Omental fat pad (tissue), 4 donors: ENCODE measurements around the gene SPRING1. TPM values are rescaled to one million over a fixed set of nuclear protein-coding genes. Genes with fewer than 3 reads are reported as not detected.

ENCODE experiments used
- ATAC-seq: fragments of 150-250 bp; one replicate; pipeline ENCODE4 v1.9.1; 2016; ENCODE audit warnings: mild to moderate bottlenecking, moderate library complexity; ENCODE audit not compliant: low FRiP score
- DNase-seq: peaks from one replicate; pipeline ENCODE4 v3.0.0-alpha.2; 2019; ENCODE audit warnings: low spot score
- total RNA-seq, 4 donors: library from RNA; depleted of rRNA; stranded (reverse); fragments of >200 nt; gene quantifications; one replicate each; pipeline ENCODE4 v1.1.0, GENCODE V29; 2016
- TF ChIP-seq, protein P1 (sequence below), 3 donors: fragments of 450-650 bp; IDR thresholded peaks; one replicate each; pipeline ENCODE4 v1.5.1; 2016 to 2017; ENCODE audit warnings: antibody characterized with exemption in 3 of 3, mild to moderate bottlenecking in 3 of 3, moderate library complexity in 2 of 3

SPRING1 gene
- total RNA-seq, 4 donors from 2014 or later = 15.3 to 30.7 (median 22.0) TPM

- DNase-seq = no peak
- TF ChIP-seq, protein P1, sequence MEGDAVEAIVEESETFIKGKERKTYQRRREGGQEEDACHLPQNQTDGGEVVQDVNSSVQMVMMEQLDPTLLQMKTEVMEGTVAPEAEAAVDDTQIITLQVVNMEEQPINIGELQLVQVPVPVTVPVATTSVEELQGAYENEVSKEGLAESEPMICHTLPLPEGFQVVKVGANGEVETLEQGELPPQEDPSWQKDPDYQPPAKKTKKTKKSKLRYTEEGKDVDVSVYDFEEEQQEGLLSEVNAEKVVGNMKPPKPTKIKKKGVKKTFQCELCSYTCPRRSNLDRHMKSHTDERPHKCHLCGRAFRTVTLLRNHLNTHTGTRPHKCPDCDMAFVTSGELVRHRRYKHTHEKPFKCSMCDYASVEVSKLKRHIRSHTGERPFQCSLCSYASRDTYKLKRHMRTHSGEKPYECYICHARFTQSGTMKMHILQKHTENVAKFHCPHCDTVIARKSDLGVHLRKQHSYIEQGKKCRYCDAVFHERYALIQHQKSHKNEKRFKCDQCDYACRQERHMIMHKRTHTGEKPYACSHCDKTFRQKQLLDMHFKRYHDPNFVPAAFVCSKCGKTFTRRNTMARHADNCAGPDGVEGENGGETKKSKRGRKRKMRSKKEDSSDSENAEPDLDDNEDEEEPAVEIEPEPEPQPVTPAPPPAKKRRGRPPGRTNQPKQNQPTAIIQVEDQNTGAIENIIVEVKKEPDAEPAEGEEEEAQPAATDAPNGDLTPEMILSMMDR (IDR thresholded peaks at IDR 0.05) = no peak
- peak; percentile 58 for ATAC-seq
Observed at GRCh38 chr12:116717466-116718437, 20.1 kb downstream of the SPRING1 start.

GRCh38 chr12:116714175-116714574 is 23.7 kb downstream of the SPRING1 start:
- DNase-seq (no peak), ATAC-seq (no peak)
- TF ChIP-seq, protein P1 (IDR thresholded peaks at IDR 0.05) = no peak

GRCh38 chr12:116713527-116713926 is 24.3 kb downstream of the SPRING1 start:
- no peak for ATAC-seq
- TF ChIP-seq, protein P1 (IDR thresholded peaks at IDR 0.05) = no peak
- no peak for DNase-seq

- ATAC-seq = no peak
- no peak for DNase-seq
Observed at GRCh38 chr12:116712458-116713303, 25.2 kb downstream of the SPRING1 start.

DNA sequence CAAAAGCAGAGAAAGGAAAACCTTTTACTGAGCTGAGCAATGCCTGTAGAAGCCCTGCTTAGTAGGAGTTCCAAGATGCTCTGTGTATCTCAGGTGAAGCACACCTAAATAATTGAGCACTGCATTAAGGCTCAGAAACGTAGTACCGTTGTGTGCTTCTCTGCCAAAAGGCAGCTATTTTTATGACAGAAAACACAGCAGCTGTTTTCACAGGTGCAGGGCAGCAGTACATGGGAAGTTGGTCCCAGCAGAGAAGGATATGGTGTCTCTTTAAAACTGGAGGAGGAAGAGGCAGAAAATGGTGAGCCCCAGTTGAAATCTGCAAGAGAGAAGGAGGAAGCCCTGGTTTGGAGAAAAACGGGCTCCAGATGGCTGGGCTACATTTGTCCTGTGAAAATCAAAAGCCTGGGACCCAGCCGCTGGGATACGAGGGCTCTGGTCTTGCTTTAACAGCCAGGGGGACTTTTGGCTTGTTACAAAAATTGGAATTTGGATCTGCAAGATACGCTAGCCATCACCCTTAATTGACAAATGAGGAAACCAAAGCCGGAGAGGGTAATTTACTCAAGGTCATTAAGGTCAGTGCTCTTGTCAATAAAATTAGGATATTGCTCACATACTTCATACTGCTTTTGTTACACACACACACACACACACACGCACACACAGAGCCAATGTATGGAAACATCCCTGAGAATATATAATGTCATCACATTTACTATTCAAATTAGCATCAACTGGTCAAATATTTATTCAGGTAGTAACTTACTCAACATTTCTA is 27.3 kb downstream of the SPRING1 start:
- DNase-seq (no peak), ATAC-seq (no peak)
- TF ChIP-seq, protein P1 (IDR thresholded peaks at IDR 0.05) = no peak

More at GRCh38 chr12:116712458-116713303, 25.2 kb downstream of the SPRING1 start:
- TF ChIP-seq, protein P1 (IDR thresholded peaks at IDR 0.05) = no peak

DNA sequence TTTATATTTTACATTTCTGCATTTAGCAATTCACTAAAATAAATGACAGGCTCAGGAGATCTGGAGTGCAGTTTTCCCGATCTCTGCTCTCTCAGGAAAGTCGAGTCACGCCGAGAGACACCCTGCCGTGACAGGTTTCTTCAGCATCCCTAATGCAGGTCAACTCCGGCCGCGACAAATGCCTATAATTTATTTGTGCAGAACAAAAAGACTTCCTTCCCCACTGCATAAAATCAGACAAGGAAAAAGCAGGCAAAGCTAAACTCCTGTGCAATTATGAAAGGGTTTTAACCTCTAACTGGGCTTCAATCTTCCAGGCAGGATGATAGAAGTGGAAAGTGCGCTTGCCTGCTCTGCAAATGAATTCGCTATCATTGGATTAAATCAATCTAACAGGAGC is 28.1 kb downstream of the SPRING1 start:
- ATAC-seq (no peak), DNase-seq (no peak)
- TF ChIP-seq, protein P1 (IDR thresholded peaks at IDR 0.05) = no peak
